Panc1 (cell line): Measurements from ENCODE around the gene CPNE7.

ENCODE experiments used
- CTCF ChIP-seq: fragments of 450-650 bp; IDR thresholded peaks from 2 replicates; pipeline ENCODE4 v1.5.1; 2017; ENCODE audit warnings: mild to moderate bottlenecking
- POLR2AphosphoS5 ChIP-seq: IDR thresholded peaks from 2 replicates; pipeline ENCODE4 v1.6.1; 2012; ENCODE audit warnings: mild to moderate bottlenecking, low read depth, low read length, moderate library complexity

GRCh38 chr16:89643769-89644300 lies 68.3 kb downstream of the CPNE7 start:
- TF ChIP-seq CTCF: no peak
- TF ChIP-seq POLR2AphosphoS5: no peak
